WERI-Rb-1 (cell line): ENCODE results near the gene MRPL19.

Experiments
- DNase-seq: peaks from one replicate; pipeline ENCODE4 v3.0.0-alpha.2; 2020
- H3K27ac ChIP-seq: fragments of 250-450 bp; sonication (Bioruptor Pico); 2 replicates; pipeline ENCODE4 v1.5.1; 2020; ENCODE audit warnings: mild to moderate bottlenecking, moderate library complexity
- H3K27me3 ChIP-seq: fragments of 250-450 bp; sonication (Bioruptor Pico); 2 replicates; pipeline ENCODE4 v1.5.1; 2021; ENCODE audit warnings: mild to moderate bottlenecking, low read depth, moderate library complexity; ENCODE audit not compliant: insufficient read depth, severe bottlenecking
- H3K36me3 ChIP-seq: fragments of 250-450 bp; sonication (Bioruptor Pico); 2 replicates; pipeline ENCODE4 v1.5.1; 2020; ENCODE audit warnings: mild to moderate bottlenecking, moderate library complexity
- H3K4me3 ChIP-seq: 2 replicates; pipeline ENCODE4 v1.5.1; 2011; ENCODE audit warnings: low read depth, mild to moderate bottlenecking, control low read depth, low read length
- H3K9me3 ChIP-seq: fragments of 250-450 bp; sonication (Bioruptor Pico); 2 replicates; pipeline ENCODE4 v1.5.1; 2021; ENCODE audit warnings: mild to moderate bottlenecking, moderate library complexity; ENCODE audit not compliant: severe bottlenecking
- TF ChIP-seq, protein P1 (sequence below): IDR thresholded peaks from 2 replicates; pipeline ENCODE4 v1.5.1; 2011; ENCODE audit warnings: low read depth, mild to moderate bottlenecking, control low read depth, inconsistent platforms, low read length

The MRPL19 gene

DNA sequence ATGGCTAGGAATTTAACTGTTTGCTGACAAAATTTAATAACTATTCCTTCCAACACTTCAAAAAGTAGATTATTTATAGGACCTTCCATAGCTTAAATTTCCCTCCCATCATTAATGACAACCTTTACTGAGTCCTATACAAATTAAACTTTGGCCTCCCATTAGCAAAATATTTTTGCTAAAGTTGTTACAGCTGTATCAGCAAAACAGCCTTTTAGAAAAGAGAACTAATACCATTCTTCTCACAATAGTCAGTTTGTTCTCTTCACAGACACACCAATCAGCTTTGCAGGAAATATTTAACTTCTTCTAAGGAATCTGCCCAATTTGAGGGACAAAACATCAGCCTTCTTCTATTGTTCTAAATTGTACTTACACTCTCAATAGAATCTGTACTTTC is 76.1 kb downstream of the MRPL19 start:
- TF ChIP-seq, protein P1, sequence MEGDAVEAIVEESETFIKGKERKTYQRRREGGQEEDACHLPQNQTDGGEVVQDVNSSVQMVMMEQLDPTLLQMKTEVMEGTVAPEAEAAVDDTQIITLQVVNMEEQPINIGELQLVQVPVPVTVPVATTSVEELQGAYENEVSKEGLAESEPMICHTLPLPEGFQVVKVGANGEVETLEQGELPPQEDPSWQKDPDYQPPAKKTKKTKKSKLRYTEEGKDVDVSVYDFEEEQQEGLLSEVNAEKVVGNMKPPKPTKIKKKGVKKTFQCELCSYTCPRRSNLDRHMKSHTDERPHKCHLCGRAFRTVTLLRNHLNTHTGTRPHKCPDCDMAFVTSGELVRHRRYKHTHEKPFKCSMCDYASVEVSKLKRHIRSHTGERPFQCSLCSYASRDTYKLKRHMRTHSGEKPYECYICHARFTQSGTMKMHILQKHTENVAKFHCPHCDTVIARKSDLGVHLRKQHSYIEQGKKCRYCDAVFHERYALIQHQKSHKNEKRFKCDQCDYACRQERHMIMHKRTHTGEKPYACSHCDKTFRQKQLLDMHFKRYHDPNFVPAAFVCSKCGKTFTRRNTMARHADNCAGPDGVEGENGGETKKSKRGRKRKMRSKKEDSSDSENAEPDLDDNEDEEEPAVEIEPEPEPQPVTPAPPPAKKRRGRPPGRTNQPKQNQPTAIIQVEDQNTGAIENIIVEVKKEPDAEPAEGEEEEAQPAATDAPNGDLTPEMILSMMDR = no peak
- Histone ChIP-seq H3K27ac (no peak overlapping the region), H3K4me3 (no peak overlapping the region), H3K27me3 (no peaks in the 10 kb centered on the region), H3K36me3 (no peaks in the 10 kb centered on the region), H3K9me3 (no peaks in the 10 kb centered on the region)
- DNase-seq = no peak

DNA sequence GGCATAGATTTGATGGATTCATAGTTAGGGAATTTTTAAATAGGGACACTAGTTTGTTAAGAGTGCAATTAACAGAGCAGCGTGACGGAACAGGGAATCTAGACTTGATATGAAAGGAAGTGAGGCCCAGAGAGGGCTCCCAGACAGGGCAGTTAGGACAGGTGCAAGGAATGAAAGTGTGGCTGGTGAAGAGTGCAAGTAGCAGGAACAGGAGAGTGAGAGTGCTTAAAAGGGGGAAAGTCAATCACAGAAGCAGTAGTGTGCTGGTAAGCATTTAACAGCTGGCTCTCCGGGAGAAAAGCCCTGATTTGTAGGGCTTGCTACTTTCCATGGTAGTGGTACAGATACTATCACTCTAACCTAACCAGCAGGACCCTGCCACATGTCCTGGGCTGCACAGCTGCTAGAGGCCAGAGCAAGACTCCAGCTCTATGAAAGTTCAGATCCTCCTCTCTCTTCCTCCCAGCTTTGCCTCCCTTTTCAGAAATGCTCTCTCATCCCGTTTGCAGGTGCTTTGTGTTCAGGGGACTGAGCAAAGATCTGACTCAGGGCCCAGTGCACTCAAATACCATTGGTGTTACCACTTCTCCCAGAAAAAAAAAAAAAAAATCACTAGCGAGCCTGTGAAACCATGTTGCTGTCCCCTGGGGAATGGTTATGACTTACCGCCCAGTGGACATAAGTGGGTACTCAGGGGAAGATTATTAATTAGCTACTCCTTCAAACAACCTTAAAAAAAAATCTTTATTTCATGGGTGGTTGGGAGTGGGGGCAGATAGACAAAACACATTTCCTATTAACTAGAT is 82.2 kb downstream of the MRPL19 start:
- no peak overlapping the region for H3K4me3 ChIP-seq
- H3K27me3 ChIP-seq = no peaks in the 10 kb centered on the region
- no peak for DNase-seq
- no peaks in the 10 kb centered on the region for H3K9me3 ChIP-seq
- H3K27ac ChIP-seq = no peak overlapping the region
- TF ChIP-seq, protein P1 = no peak
- no peaks in the 10 kb centered on the region for H3K36me3 ChIP-seq

DNA sequence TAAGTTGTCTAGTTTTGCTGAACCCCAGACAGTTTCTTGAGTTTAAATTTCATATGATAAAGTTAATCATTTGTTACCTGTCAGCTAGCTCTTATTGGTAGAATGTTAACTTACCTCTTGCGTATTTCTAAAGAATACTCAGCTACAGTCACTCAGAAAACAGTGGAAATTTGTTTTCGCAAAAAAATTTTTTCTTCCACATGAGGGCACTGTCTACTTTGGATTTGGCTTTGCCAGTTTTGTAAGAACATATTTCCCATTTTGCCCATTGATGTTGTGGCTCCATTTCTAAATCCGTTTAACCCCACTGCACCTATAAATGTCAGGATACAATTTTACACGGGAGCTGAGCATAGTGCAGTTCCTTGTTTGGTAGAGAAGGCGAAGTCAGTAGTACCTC is 83.3 kb downstream of the MRPL19 start:
- Histone ChIP-seq H3K27ac (no peak overlapping the region), H3K9me3 (no peaks in the 10 kb centered on the region), H3K27me3 (no peaks in the 10 kb centered on the region), H3K36me3 (no peaks in the 10 kb centered on the region), H3K4me3 (no peak overlapping the region)
- TF ChIP-seq, protein P1 = peak; percentile 41
- no peak for DNase-seq

GRCh38 chr2:75736276-75736675 is 89.7 kb downstream of the MRPL19 start:
- TF ChIP-seq, protein P1 = no peak
- Histone ChIP-seq H3K36me3 (no peaks in the 10 kb centered on the region), H3K27me3 (no peaks in the 10 kb centered on the region), H3K4me3 (no peak overlapping the region), H3K9me3 (peaks cover 2% of the 10 kb centered on the region), H3K27ac (no peak overlapping the region)
- no peak for DNase-seq

- TF ChIP-seq, protein P1 = no peak
These were observed 91.4 kb downstream of the MRPL19 start for GRCh38 chr2:75737961-75738360.

More at GRCh38 chr2:75737961-75738360, 91.4 kb downstream of the MRPL19 start:
- Histone ChIP-seq H3K9me3 (peaks cover 6% of the 10 kb centered on the region), H3K4me3 (no peak overlapping the region), H3K27ac (no peak overlapping the region), H3K36me3 (no peaks in the 10 kb centered on the region), H3K27me3 (no peaks in the 10 kb centered on the region)
- no peak for DNase-seq
